BLaER1 treated with 17β-estradiol and CSF1 and Interleukin-3, amounts not matched to agents 10 nM and 100 nM (cell line): ENCODE results near the gene SETD1B.

Experiments
- H3K27ac ChIP-seq, 11 experiments: shearing (Covaris generic); formaldehyde crosslinking; 2 replicates each; pipeline ENCODE4 v1.8.1; 2022
- H3K27me3 ChIP-seq, 11 experiments: shearing (Covaris generic); formaldehyde crosslinking; 2 replicates each; pipeline ENCODE4 v1.8.1; 2022
- H3K36me3 ChIP-seq, 11 experiments: shearing (Covaris generic); formaldehyde crosslinking; 2 replicates each; pipeline ENCODE4 v1.8.1; 2022
- H3K4me1 ChIP-seq, 10 experiments: shearing (Covaris generic); formaldehyde crosslinking; 2 replicates each; pipeline ENCODE4 v1.8.1; 2022
- H3K4me2 ChIP-seq, 11 experiments: shearing (Covaris generic); formaldehyde crosslinking; 2 replicates each; pipeline ENCODE4 v1.8.1; 2022
- H3K4me3 ChIP-seq, 10 experiments: shearing (Covaris generic); formaldehyde crosslinking; 2 replicates each; pipeline ENCODE4 v1.8.1; 2022
- H3K9ac ChIP-seq, 11 experiments: shearing (Covaris generic); formaldehyde crosslinking; 2 replicates each; pipeline ENCODE4 v1.8.1; 2022
- H3K9me3 ChIP-seq, 11 experiments: shearing (Covaris generic); formaldehyde crosslinking; replicated peaks in 1 of 11; 2 replicates each; pipeline ENCODE4 v1.8.1; 2022
- H4K20me1 ChIP-seq, 11 experiments: shearing (Covaris generic); formaldehyde crosslinking; 2 replicates each; pipeline ENCODE4 v1.8.1; 2022
- Cebpa-rat ChIP-seq, 11 experiments: shearing (Covaris generic); IDR thresholded peaks; 2 replicates each; pipeline ENCODE4 v1.8.1; 2022

The SETD1B gene

DNA sequence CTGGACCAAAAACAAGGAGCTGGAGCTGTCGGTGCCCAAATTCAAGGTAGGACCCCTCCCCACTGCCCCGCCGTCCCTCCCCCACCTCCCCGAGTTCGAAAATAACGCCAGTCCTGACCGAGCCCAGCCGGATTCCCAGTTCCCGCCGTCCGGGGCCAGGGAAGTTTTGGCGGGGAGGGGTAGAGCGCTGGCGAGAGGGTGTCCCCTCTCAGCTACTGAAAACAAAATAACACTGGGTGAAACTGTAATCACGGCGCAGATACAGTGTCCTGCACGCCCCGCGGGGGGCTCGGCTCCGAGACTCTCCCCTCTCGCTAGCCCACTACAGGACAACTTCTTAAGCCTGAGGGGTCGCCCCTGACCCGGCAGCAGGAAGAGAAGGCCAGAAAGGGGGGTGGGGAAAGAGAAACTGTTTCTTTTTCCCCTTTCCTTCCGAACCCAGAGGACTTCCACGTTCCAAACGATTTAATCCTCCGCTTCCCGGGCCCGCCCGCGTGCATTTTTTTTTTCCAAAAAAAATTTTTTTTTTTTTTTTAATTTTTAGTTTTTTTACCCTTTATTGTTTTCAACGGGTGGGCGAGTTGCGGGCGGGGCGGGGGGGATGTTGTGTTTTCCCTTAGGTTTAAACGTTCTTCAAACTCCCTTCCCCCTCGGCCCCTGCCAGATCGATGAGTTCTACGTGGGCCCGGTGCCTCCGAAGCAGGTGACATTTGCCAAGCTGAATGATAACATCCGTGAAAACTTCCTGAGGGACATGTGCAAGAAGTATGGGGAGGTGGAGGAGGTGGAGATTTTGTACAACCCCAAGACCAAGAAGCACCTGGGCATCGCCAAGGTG, 1.6 kb downstream of the SETD1B start:
- H3K4me3 ChIP-seq: peak overlapping the region; percentile 84 to 94 (median 88)
- peak overlapping the region; percentile 99 to 100 (median 100); a peak in 21 of 22 replicates for H3K27ac ChIP-seq
- peaks cover 30 to 47% (median 37%) of the 10 kb centered on the region in 11 experiments for H3K36me3 ChIP-seq
- no peaks in the 10 kb centered on the region for H3K27me3 ChIP-seq
- H3K9ac ChIP-seq: peak overlapping the region; percentile 98 to 100 (median 100)
- H3K4me2 ChIP-seq: peak overlapping the region; percentile 97 to 100 (median 99)
- H4K20me1 ChIP-seq: peaks cover 37 to 52% (median 48%) of the 10 kb centered on the region in 11 experiments
- H3K9me3 ChIP-seq: no peaks in the 10 kb centered on the region
- TF ChIP-seq Cebpa-rat (IDR thresholded peaks at IDR 0.05): no peak
- H3K4me1 ChIP-seq: peaks cover 24 to 40% (median 35%) of the 10 kb centered on the region in 10 experiments

DNA sequence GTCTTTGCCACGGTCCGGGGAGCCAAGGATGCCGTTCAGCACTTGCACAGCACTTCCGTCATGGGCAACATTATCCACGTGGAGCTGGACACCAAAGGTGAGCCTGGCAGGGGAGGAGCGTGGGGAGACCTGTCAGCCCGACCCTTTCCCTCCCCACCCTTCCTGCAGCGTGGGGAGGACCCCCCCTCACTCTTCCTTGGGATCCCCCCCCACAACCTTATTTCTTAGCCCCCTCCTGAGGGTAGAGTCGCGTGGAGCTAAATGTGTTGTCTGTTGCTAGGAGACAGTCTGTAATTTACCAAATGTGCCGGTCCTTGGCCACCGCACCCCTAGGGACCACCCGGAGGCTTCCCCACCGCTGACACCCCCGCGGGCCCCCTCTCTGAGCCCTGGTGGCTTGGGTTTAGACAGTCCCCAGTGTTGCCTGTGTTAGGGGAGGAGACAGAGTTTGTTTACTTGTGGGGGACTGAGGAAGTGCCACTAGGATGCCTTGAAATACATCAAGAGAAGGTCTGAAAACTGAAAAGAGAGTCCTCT, 2.3 kb downstream of the SETD1B start:
- TF ChIP-seq Cebpa-rat (IDR thresholded peaks at IDR 0.05): no peak
- no peaks in the 10 kb centered on the region for H3K9me3 ChIP-seq

DNA sequence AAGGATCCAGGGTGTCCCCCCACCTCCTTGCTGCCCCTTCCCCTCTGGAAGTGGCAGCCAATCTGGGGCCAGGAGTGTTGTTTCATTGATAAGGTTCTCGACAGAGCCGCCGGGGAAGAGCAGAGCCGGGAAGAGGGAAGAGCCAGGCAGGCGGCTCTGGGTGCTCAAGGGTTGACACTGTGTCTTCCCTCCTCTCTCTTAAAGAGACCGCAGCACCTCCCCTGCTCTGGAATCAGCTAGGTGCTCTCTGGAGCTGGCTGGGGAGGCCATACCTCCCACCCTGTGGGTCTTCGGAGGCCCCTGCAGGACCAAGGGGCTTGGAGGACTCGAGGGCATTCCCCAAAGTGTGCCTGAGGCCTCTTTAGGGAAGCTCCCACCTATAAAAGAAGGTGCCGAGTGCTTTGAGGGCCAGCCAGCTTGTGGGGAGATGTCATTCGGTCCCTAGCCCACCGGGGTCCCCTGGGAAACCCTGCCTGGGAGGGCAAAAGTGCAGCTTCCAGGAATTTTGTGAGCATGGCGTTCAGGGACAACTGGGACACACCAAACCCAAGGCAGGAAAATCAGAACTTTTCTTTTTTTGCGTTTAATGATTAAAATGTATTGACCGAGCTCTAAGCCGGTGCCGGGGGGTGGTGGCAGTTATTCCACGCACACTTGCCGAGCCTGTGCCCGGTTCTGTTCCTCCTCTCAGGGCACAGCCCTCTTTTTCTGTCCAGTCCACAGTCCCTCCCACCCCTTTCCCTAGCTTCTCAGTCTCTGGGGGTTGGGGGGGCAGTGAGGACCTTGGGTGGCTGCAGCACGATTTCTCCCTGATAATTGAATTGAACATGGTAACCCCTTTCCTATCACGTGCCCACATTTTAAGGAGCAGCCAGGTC, 3.0 kb downstream of the SETD1B start:
- H3K27ac ChIP-seq: peak overlapping the region; percentile 27 to 100 (median 100); a peak in 21 of 22 replicates
- no peak for TF ChIP-seq Cebpa-rat (IDR thresholded peaks at IDR 0.05)
- peak overlapping the region; percentile 98 to 100 (median 100) for H3K9ac ChIP-seq

More for the DNA sequence above, 2.3 kb downstream of the SETD1B start:
- peak overlapping the region; percentile 97 to 100 (median 99) for H3K4me2 ChIP-seq
- peak overlapping the region; percentile 98 to 100 (median 100) for H3K9ac ChIP-seq
- H3K4me1 ChIP-seq: peaks cover 31 to 47% (median 42%) of the 10 kb centered on the region in 10 experiments
- peak overlapping the region; percentile 84 to 94 (median 88) for H3K4me3 ChIP-seq
- peaks cover 37 to 54% (median 43%) of the 10 kb centered on the region in 11 experiments for H3K36me3 ChIP-seq
- no peaks in the 10 kb centered on the region for H3K27me3 ChIP-seq
- peak overlapping the region; percentile 27 to 100 (median 100); a peak in 21 of 22 replicates for H3K27ac ChIP-seq
- peaks cover 44 to 59% (median 55%) of the 10 kb centered on the region in 11 experiments for H4K20me1 ChIP-seq

DNA sequence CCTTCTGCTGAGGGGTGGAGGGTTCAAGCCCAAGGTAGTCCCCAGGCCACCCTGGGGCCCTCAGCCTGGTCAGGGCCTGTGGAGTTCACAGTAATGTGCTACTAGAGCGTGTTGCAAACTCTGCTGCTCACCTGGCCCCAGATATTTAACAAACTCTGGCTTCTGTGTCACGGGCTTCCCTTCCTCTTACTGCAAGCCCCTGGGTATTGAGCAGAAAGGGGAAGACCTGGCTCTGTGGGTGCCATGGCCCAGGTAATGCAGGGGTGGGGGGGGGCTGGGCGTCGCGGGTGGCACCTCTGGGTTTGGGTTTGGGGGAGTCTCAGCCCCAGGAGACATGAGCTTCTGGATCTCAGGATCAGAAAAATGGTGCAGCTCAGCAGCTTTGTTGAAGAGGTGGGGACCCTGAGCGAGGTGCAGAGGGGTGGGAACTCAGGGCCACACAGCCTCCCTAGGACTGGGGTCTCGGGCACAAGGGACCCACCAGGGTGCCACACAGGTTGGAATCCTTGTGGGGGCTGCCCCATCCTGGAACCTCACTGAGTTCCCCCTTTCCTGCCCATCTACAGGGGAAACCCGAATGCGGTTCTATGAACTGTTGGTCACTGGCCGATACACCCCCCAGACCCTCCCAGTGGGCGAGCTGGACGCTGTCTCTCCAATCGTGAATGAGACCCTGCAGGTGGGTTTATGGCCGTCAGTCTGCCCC, 4.0 kb downstream of the SETD1B start:
- no peaks in the 10 kb centered on the region for H3K9me3 ChIP-seq
- peaks cover 44 to 62% (median 57%) of the 10 kb centered on the region in 10 experiments for H3K4me1 ChIP-seq
- peaks cover 38 to 63% (median 49%) of the 10 kb centered on the region in 11 experiments for H3K36me3 ChIP-seq
- H4K20me1 ChIP-seq: peaks cover 61 to 76% (median 72%) of the 10 kb centered on the region in 11 experiments
- peak overlapping the region in 2 of 11 experiments; percentile 15 to 28; a peak in 2 of 22 replicates for H3K27ac ChIP-seq
- peak overlapping the region; percentile 84 to 94 (median 88); a peak in 12 of 20 replicates for H3K4me3 ChIP-seq
- no peaks in the 10 kb centered on the region for H3K27me3 ChIP-seq
- TF ChIP-seq Cebpa-rat (IDR thresholded peaks at IDR 0.05): no peak
- peak overlapping the region; percentile 97 to 100 (median 99) for H3K4me2 ChIP-seq
- peak overlapping the region; percentile 98 to 100 (median 100); a peak in 21 of 22 replicates for H3K9ac ChIP-seq

More for the DNA sequence above, 3.0 kb downstream of the SETD1B start:
- Histone ChIP-seq H3K27me3 (no peaks in the 10 kb centered on the region), H3K36me3 (peaks cover 38 to 56% (median 46%) of the 10 kb centered on the region in 11 experiments), H3K9me3 (no peaks in the 10 kb centered on the region), H3K4me2 (peak overlapping the region; percentile 97 to 100 (median 99)), H3K4me1 (peaks cover 38 to 54% (median 49%) of the 10 kb centered on the region in 10 experiments), H4K20me1 (peaks cover 51 to 66% (median 62%) of the 10 kb centered on the region in 11 experiments), H3K4me3 (peak overlapping the region; percentile 84 to 94 (median 88))

DNA sequence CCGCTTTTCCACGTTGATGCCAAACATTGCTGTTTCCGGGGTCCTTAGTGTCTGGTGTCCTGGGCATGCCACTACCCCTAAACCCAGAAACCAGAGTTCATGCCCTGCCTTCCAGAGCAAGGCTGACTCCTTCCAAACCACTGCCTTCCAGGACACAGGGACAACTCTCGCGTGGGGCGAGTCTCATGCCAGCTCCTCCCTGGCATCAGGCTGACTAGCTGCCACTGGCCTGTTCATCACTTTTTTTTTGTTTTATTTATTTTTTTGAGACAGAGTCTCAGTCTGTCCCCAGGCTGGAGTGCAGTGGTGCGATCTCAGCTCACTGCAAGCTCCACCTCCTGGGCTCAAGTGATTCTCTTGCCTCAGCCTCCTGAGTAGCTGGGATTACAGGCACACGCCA, 4.8 kb downstream of the SETD1B start:
- peaks cover 53 to 71% (median 66%) of the 10 kb centered on the region in 10 experiments for H3K4me1 ChIP-seq
- H3K4me2 ChIP-seq: peak overlapping the region in 8 of 11 experiments; percentile 97 to 100 (median 99); a peak in 12 of 22 replicates
- H3K36me3 ChIP-seq: peaks cover 45 to 72% (median 58%) of the 10 kb centered on the region in 11 experiments
- peaks cover 69 to 84% (median 80%) of the 10 kb centered on the region in 11 experiments for H4K20me1 ChIP-seq
- no peaks in the 10 kb centered on the region for H3K9me3 ChIP-seq
- peak overlapping the region in 8 of 11 experiments; percentile 5 to 100 (median 99); a peak in 8 of 22 replicates for H3K9ac ChIP-seq
- H3K4me3 ChIP-seq: no peak overlapping the region
- TF ChIP-seq Cebpa-rat (IDR thresholded peaks at IDR 0.05): no peak
- 0 out of 22 replicates have a peak overlapping the region, but pooled peaks of 1 of the 11 experiments have one; percentile 15 for H3K27ac ChIP-seq
- H3K27me3 ChIP-seq: no peaks in the 10 kb centered on the region

DNA sequence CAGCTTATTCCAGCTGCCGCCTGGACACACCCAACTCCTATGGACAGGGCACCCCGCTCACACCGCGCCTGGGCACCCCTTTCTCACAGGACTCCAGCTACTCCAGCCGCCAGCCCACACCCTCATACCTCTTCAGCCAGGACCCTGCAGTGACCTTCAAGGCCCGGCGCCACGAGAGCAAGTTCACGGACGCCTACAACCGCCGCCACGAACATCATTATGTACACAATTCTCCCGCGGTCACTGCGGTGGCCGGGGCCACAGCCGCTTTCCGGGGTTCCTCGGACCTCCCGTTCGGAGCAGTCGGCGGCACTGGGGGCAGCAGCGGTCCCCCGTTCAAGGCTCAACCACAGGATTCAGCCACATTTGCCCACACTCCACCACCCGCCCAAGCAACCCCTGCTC, 5.9 kb downstream of the SETD1B start:
- Histone ChIP-seq H3K27me3 (no peaks in the 10 kb centered on the region), H3K4me3 (no peak overlapping the region), H4K20me1 (peaks cover 76 to 94% (median 89%) of the 10 kb centered on the region in 11 experiments), H3K4me2 (peak overlapping the region in 5 of 11 experiments; percentile 90 to 99 (median 94); a peak in 8 of 22 replicates), H3K27ac (0 out of 22 replicates have a peak overlapping the region, but pooled peaks of 1 of the 11 experiments have one; percentile 78), H3K9ac (peak overlapping the region in 4 of 11 experiments; percentile 77 to 80 (median 78); a peak in 5 of 22 replicates), H3K9me3 (no peaks in the 10 kb centered on the region), H3K4me1 (peaks cover 56 to 75% (median 69%) of the 10 kb centered on the region in 10 experiments), H3K36me3 (peaks cover 52 to 80% (median 66%) of the 10 kb centered on the region in 11 experiments)
- no peak for TF ChIP-seq Cebpa-rat (IDR thresholded peaks at IDR 0.05)

DNA sequence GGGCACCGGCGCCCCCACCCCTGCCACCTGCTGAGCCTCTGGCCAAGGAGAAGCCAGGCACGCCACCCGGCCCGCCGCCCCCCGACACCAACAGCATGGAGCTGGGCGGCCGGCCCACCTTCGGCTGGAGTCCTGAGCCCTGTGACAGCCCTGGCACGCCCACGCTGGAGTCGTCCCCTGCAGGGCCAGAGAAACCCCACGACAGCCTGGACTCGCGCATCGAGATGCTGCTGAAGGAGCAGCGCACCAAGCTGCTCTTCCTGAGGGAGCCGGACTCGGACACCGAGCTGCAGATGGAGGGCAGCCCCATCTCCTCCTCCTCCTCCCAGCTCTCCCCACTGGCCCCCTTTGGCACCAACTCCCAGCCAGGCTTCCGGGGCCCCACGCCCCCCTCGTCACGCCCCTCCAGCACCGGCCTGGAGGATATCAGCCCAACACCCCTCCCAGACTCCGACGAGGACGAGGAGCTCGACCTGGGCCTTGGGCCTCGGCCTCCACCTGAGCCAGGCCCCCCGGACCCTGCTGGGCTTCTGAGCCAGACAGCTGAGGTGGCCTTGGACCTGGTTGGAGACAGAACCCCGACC, 6.5 kb downstream of the SETD1B start:
- Histone ChIP-seq H3K9me3 (no peaks in the 10 kb centered on the region), H3K27me3 (no peaks in the 10 kb centered on the region), H3K27ac (peak overlapping the region in 7 of 11 experiments; percentile 65 to 81 (median 74); a peak in 11 of 22 replicates), H3K9ac (peak overlapping the region; percentile 68 to 81 (median 77); a peak in 20 of 22 replicates), H3K4me3 (peak overlapping the region in 7 of 10 experiments; percentile 61 to 76 (median 64); a peak in 12 of 20 replicates), H3K4me1 (peaks cover 56 to 75% (median 69%) of the 10 kb centered on the region in 10 experiments), H3K36me3 (peaks cover 58 to 87% (median 72%) of the 10 kb centered on the region in 11 experiments), H4K20me1 (peaks cover 76 to 98% (median 95%) of the 10 kb centered on the region in 11 experiments), H3K4me2 (peak overlapping the region; percentile 89 to 99 (median 96))
- no peak for TF ChIP-seq Cebpa-rat (IDR thresholded peaks at IDR 0.05)
